HPDE6-E6E7 (cell line): ENCODE measurements around the gene RCOR2.
A peak's percentile ranks its signal among the peaks of the same experiment; 100 is the strongest.
"Not testable (repeated sequence)": the region's sequence is repeated elsewhere in the genome, so short reads cannot be mapped to it uniquely, and the experiment has no call there.

Experiments
- DNase-seq: peaks from one replicate; pipeline ENCODE4 v3.0.0; 2011; ENCODE audit warnings: missing footprints; ENCODE audit errors: extremely low spot score

The RCOR2 gene

GRCh38 chr11:63879598-63880402, 37.2 kb downstream of the RCOR2 start:
- DNase-seq = no peak

- DNase-seq = no peak
These were observed 39.2 kb downstream of the RCOR2 start for GRCh38 chr11:63877658-63878241.

GRCh38 chr11:63876616-63877015, 40.3 kb downstream of the RCOR2 start:
- DNase-seq = no peak

- DNase-seq = no peak
These were observed 41.4 kb downstream of the RCOR2 start for GRCh38 chr11:63875506-63876065.

GRCh38 chr11:63874511-63874910, 42.5 kb downstream of the RCOR2 start:
- DNase-seq = no peak

- DNase-seq = no peak
These were observed 43.7 kb downstream of the RCOR2 start for GRCh38 chr11:63873311-63873710.

GRCh38 chr11:63872800-63873197, 44.2 kb downstream of the RCOR2 start:
- DNase-seq = no peak

- peak; percentile 88 for DNase-seq
These were observed 44.8 kb downstream of the RCOR2 start for GRCh38 chr11:63871962-63872799.

GRCh38 chr11:63870351-63871140, 46.4 kb downstream of the RCOR2 start:
- no peak for DNase-seq

GRCh38 chr11:63869683-63870082, 47.3 kb downstream of the RCOR2 start:
- no peak for DNase-seq

- peak; percentile 22 for DNase-seq
These were observed 47.8 kb downstream of the RCOR2 start for GRCh38 chr11:63869171-63869591.

GRCh38 chr11:63868399-63869064, 48.4 kb downstream of the RCOR2 start:
- no peak for DNase-seq

GRCh38 chr11:63867511-63867910, 49.5 kb downstream of the RCOR2 start:
- DNase-seq = no peak

- DNase-seq = no peak
These were observed 50.8 kb downstream of the RCOR2 start for GRCh38 chr11:63866211-63866610.

- not testable (repeated sequence) for DNase-seq
These were observed 53.3 kb downstream of the RCOR2 start for GRCh38 chr11:63863620-63864019.

GRCh38 chr11:63862923-63863322, 54.0 kb downstream of the RCOR2 start:
- DNase-seq = no peak
